Aorta (tissue), 5 donors: ENCODE data around the gene GSG1L. TPM values are rescaled to one million over a fixed set of nuclear protein-coding genes. Genes with fewer than 3 reads are reported as not detected.
A peak's percentile ranks its signal among the peaks of the same experiment; 100 is the strongest.
"Not testable (repeated sequence)": the region's sequence is repeated elsewhere in the genome, so short reads cannot be mapped to it uniquely, and the experiment has no call there.

Experiments used
- ATAC-seq: fragments of 200-7000 bp; cut with Tn5 transposase; one replicate; pipeline ENCODE4 v1.9.1; 2022; ENCODE audit warnings: moderate library complexity; ENCODE audit not compliant: low FRiP score
- DNase-seq, 2 donors: peaks; one replicate each; pipeline ENCODE4 v3.0.0-alpha.2; 2020
- H3K27ac ChIP-seq, 2 donors: one replicate each; pipeline ENCODE4 v1.5.1; 2013; ENCODE audit warnings: low read length in 2 of 2, mild to moderate bottlenecking in 2 of 2, moderate library complexity in 2 of 2, control low read depth in 1 of 2, inconsistent platforms in 1 of 2, low read depth in 1 of 2
- H3K27me3 ChIP-seq, 2 donors: one replicate each; pipeline ENCODE4 v1.6.1; 2013; ENCODE audit warnings: control low read depth in 1 of 2, low read length in 1 of 2, mild to moderate bottlenecking in 1 of 2, moderate library complexity in 1 of 2; ENCODE audit not compliant: insufficient read depth in 2 of 2, control insufficient read depth in 1 of 2
- H3K36me3 ChIP-seq, 2 donors: one replicate each; pipeline ENCODE4 v1.6.1; 2013; ENCODE audit warnings: control low read depth in 1 of 2, low read length in 1 of 2, mild to moderate bottlenecking in 1 of 2; ENCODE audit not compliant: insufficient read depth in 2 of 2, control insufficient read depth in 1 of 2
- H3K4me1 ChIP-seq, 2 donors: one replicate each; pipeline ENCODE4 v1.6.1; 2013; ENCODE audit warnings: low read length in 2 of 2, control low read depth in 1 of 2, mild to moderate bottlenecking in 1 of 2, moderate library complexity in 1 of 2; ENCODE audit not compliant: insufficient read depth in 2 of 2, control insufficient read depth in 1 of 2
- H3K4me3 ChIP-seq, 2 donors: one replicate each; pipeline ENCODE4 v1.5.1; 2013; ENCODE audit warnings: low read length in 2 of 2, control low read depth in 1 of 2, mild to moderate bottlenecking in 1 of 2
- H3K9me3 ChIP-seq: one replicate; pipeline ENCODE4 v1.6.1; 2013; ENCODE audit warnings: mild to moderate bottlenecking, low read length; ENCODE audit not compliant: control insufficient read depth
- WGBS, 2 donors: extraction: QIAGEN DNeasy Blood & Tissue Kit; methylation state at CpG; one replicate each; pipeline ENCODE4 v1.1.7; 2013; 5-methylcytosine and 5-hydroxymethylcytosine counted together
- intact Hi-C, 2 donors: fragments of 100-400 bp; cut with DNase I; formaldehyde crosslinking; loops; one replicate each; pipeline versions ENCODE4 v1.14.2 to v1.15.0; 2022
- polyA plus RNA-seq, 2 donors: library from polyadenylated mRNA; stranded (reverse); fragments of 200-250 nt; gene quantifications; one replicate each; pipeline ENCODE4 v1.2.3, GENCODE V29; 2013
- total RNA-seq, 2 donors: library from RNA; stranded (reverse); fragmentation: NEBNext Ultra II Directional; extraction: Animal tissue kit (Norgen Biotek cat#: 25700); gene quantifications; one replicate each; pipeline ENCODE4 v1.2.1, GENCODE V29; 2021
- donor health status: healthy with polysubstance abuse.
- donor health status: Bipolar disorder and iron deficiency.
- donor health status: DM: no; HTN: no; CAD: no.
- donor health status: DM: no; HTN: no; CAD: no.
- donor health status: DM: yes; HTN: yes; CAD: no.

The GSG1L gene
- total and polyA plus RNA-seq, 4 donors: 1.6 to 22.2 (median 7.2) TPM

- 10 to 13% methylated on average over 3 of the region's 3 CpGs for WGBS, 2 donors
- peak overlapping the region in 1 of 2 donors; percentile 11 for H3K27ac ChIP-seq
- H3K4me3 ChIP-seq, H3K36me3 ChIP-seq, ATAC-seq, H3K4me1 ChIP-seq, DNase-seq, H3K9me3 ChIP-seq, H3K27me3 ChIP-seq: not testable (repeated sequence)
- intact Hi-C loops: loop anchor here in 1 of 2 donors (2.0 kb wide), 1 partner anchor 85 kb away; no protein-coding TSS in a partner anchor
These were observed 83.8 kb downstream of the GSG1L start for GRCh38 chr16:27979668-27980067.

GRCh38 chr16:27978876-27979275 lies 84.6 kb downstream of the GSG1L start:
- no peaks in the 10 kb centered on the region for H3K4me1 ChIP-seq
- DNase-seq (no peak), ATAC-seq (no peak)
- no peak overlapping the region for H3K4me3 ChIP-seq
- H3K9me3 ChIP-seq: no peaks in the 10 kb centered on the region
- no peaks in the 10 kb centered on the region for H3K36me3 ChIP-seq
- WGBS, 2 donors: 94% methylated on average over 4 of the region's 4 CpGs
- intact Hi-C loops: loop anchor here in 1 of 2 donors (2.0 kb wide), 1 partner anchor 86 kb away; no protein-coding TSS in a partner anchor
- no peaks in the 10 kb centered on the region for H3K27me3 ChIP-seq
- no peak overlapping the region for H3K27ac ChIP-seq

- no peaks in the 10 kb centered on the region for H3K36me3 ChIP-seq
- WGBS, 2 donors: 43 to 45% methylated on average over 7 of the region's 7 CpGs
- H3K4me1 ChIP-seq: no peaks in the 10 kb centered on the region
- no peak for ATAC-seq
- H3K27me3 ChIP-seq: no peaks in the 10 kb centered on the region
- intact Hi-C loops: loop anchor here in 1 of 2 donors (2.0 kb wide), 1 partner anchor 87 kb away; no protein-coding TSS in a partner anchor
- peak in 1 of 2 donors; percentile 61 for DNase-seq
- H3K9me3 ChIP-seq: no peaks in the 10 kb centered on the region
- H3K4me3 ChIP-seq: no peak overlapping the region
- no peak overlapping the region for H3K27ac ChIP-seq
These were observed 85.5 kb downstream of the GSG1L start for GRCh38 chr16:27977966-27978365.

- ATAC-seq (no peak), DNase-seq (no peak)
- H3K27me3 ChIP-seq: no peaks in the 10 kb centered on the region
- no peaks in the 10 kb centered on the region for H3K9me3 ChIP-seq
- intact Hi-C loops: no loop called here
- H3K4me1 ChIP-seq: no peaks in the 10 kb centered on the region
- no peaks in the 10 kb centered on the region for H3K36me3 ChIP-seq
- no peak overlapping the region for H3K4me3 ChIP-seq
- 90 to 91% methylated on average over 9 of the region's 9 CpGs for WGBS, 2 donors
- no peak overlapping the region for H3K27ac ChIP-seq
These were observed 86.5 kb downstream of the GSG1L start for GRCh38 chr16:27976990-27977389.

GRCh38 chr16:27974896-27975540 lies 88.5 kb downstream of the GSG1L start:
- H3K4me1 ChIP-seq: no peaks in the 10 kb centered on the region
- no peaks in the 10 kb centered on the region for H3K27me3 ChIP-seq
- H3K4me3 ChIP-seq: no peak overlapping the region
- H3K27ac ChIP-seq: no peak overlapping the region
- peaks cover 1% of the 10 kb centered on the region for H3K9me3 ChIP-seq
- DNase-seq (no peak), ATAC-seq (no peak)
- intact Hi-C loops: no loop called here
- no peaks in the 10 kb centered on the region for H3K36me3 ChIP-seq
- 93 to 94% methylated on average over 11 of the region's 11 CpGs for WGBS, 2 donors

- Histone ChIP-seq H3K36me3 (no peaks in the 10 kb centered on the region), H3K4me1 (no peaks in the 10 kb centered on the region), H3K27ac (no peak overlapping the region), H3K9me3 (peaks cover 1% of the 10 kb centered on the region), H3K27me3 (no peaks in the 10 kb centered on the region), H3K4me3 (no peak overlapping the region)
- DNase-seq: no peak
- WGBS, 2 donors: 75 to 78% methylated on average over 7 of the region's 7 CpGs
- intact Hi-C loops: loop anchor here in 1 of 2 donors (2.0 kb wide), 1 partner anchor 95 kb away; no protein-coding TSS in a partner anchor
- no peak for ATAC-seq
These were observed 89.8 kb downstream of the GSG1L start for GRCh38 chr16:27973678-27974077.

GRCh38 chr16:27972500-27972899 lies 91.0 kb downstream of the GSG1L start:
- H3K27me3 ChIP-seq: no peaks in the 10 kb centered on the region
- intact Hi-C loops: loop anchor here in 1 of 2 donors (2.0 kb wide), 1 partner anchor 96 kb away; no protein-coding TSS in a partner anchor

GRCh38 chr16:27969574-27969973 lies 93.9 kb downstream of the GSG1L start:
- H3K36me3 ChIP-seq: no peaks in the 10 kb centered on the region
- no peak overlapping the region for H3K27ac ChIP-seq
- H3K4me1 ChIP-seq: no peaks in the 10 kb centered on the region
- no peaks in the 10 kb centered on the region for H3K27me3 ChIP-seq
- H3K4me3 ChIP-seq: no peak overlapping the region
- no peak for ATAC-seq
- no peak for DNase-seq
- intact Hi-C loops: no loop called here
- WGBS, 2 donors: 50 to 55% methylated on average over 4 of the region's 4 CpGs
- peaks cover 1% of the 10 kb centered on the region for H3K9me3 ChIP-seq

More at GRCh38 chr16:27972500-27972899, 91.0 kb downstream of the GSG1L start:
- WGBS, 2 donors: 2 to 5% methylated on average over 4 of the region's 4 CpGs
- Histone ChIP-seq H3K4me3 (no peak overlapping the region), H3K9me3 (peaks cover 1% of the 10 kb centered on the region), H3K4me1 (no peaks in the 10 kb centered on the region), H3K27ac (no peak overlapping the region), H3K36me3 (no peaks in the 10 kb centered on the region)
- ATAC-seq: no peak
- no peak for DNase-seq

- Histone ChIP-seq H3K4me3 (no peak overlapping the region), H3K27me3 (no peaks in the 10 kb centered on the region), H3K36me3 (no peaks in the 10 kb centered on the region), H3K9me3 (peaks cover 1% of the 10 kb centered on the region), H3K27ac (no peak overlapping the region), H3K4me1 (no peaks in the 10 kb centered on the region)
- intact Hi-C loops: no loop called here
- DNase-seq (peak in 1 of 2 donors; percentile 9), ATAC-seq (no peak)
- WGBS, 2 donors: 82 to 85% methylated on average over 5 of the region's 5 CpGs
These were observed 96.3 kb downstream of the GSG1L start for GRCh38 chr16:27967169-27967568.
